Mesodermal cell (in vitro differentiated cells): ENCODE measurements around the gene ZNFX1.
A peak's percentile ranks its signal among the peaks of the same experiment; 100 is the strongest.
"Not testable (repeated sequence)": the region's sequence is repeated elsewhere in the genome, so short reads cannot be mapped to it uniquely, and the experiment has no call there.

Experiments used
- H3K27ac ChIP-seq: 2 replicates; pipeline ENCODE4 v1.7.0; 2013; ENCODE audit warnings: mild to moderate bottlenecking, low read depth, low read length, moderate library complexity; ENCODE audit not compliant: severe bottlenecking
- H3K36me3 ChIP-seq: 2 replicates; pipeline ENCODE4 v1.7.1; 2013; ENCODE audit warnings: mild to moderate bottlenecking, low read length, moderate library complexity; ENCODE audit not compliant: control insufficient read depth, insufficient read depth
- H3K4me1 ChIP-seq: one replicate; pipeline ENCODE4 v1.7.1; 2013; ENCODE audit warnings: mild to moderate bottlenecking, low read length; ENCODE audit not compliant: insufficient read depth, control insufficient read depth, poor library complexity, severe bottlenecking
- H3K4me3 ChIP-seq: 2 replicates; pipeline ENCODE4 v1.7.0; 2013; ENCODE audit warnings: low read length, control low read depth, mild to moderate bottlenecking; ENCODE audit not compliant: insufficient read depth, poor library complexity, severe bottlenecking; ENCODE audit errors: extremely low read depth
- H3K9me3 ChIP-seq: 2 replicates; pipeline ENCODE4 v1.7.1; 2013; ENCODE audit warnings: mild to moderate bottlenecking, low read length, moderate library complexity; ENCODE audit not compliant: control insufficient read depth
- WGBS, 2 experiments: methylation state at CpG; one replicate each; pipeline ENCODE4 v1.1.5; 2013; ENCODE audit warnings: missing lambda C conversion rate in 2 of 2; ENCODE audit not compliant: insufficient coverage in 2 of 2; 5-methylcytosine and 5-hydroxymethylcytosine counted together

The ZNFX1 gene

DNA sequence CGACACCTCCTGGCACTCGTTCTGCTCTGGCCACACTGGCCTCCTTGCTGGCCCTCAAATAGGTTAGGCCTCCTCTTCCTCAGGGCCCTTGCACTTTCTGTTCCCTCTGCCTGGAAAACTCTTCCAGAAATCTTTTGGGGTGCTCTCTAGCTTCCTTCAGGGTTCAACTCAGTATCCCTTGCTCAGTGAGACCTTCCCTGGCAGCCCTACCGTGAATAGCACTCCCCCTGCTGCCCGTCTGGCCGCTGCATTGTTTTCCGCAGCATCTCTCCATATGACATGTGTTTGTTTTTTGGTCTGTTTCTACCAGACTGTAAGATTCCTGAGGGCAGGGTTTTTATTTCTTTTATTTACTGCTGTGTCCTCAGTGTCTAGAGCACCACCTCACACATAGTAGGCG is 52.0 kb downstream of the ZNFX1 start:
- H3K36me3 ChIP-seq, result peaks cover 86% of the 10 kb centered on the region
- no peak overlapping the region for H3K27ac ChIP-seq
- no peak overlapping the region for H3K4me3 ChIP-seq
- 91 to 100% methylated on average over 4 to 5 of the region's 7 CpGs for WGBS, 2 experiments
- H3K4me1 ChIP-seq, result peaks cover 13% of the 10 kb centered on the region
- H3K9me3 ChIP-seq, result no peaks in the 10 kb centered on the region

GRCh38 chr20:49219924-49220831 is 57.7 kb downstream of the ZNFX1 start:
- no peaks in the 10 kb centered on the region for H3K9me3 ChIP-seq
- H3K27ac ChIP-seq, result no peak overlapping the region
- H3K4me3 ChIP-seq, result peak overlapping the region; percentile 93
- H3K4me1 ChIP-seq, result peaks cover 5% of the 10 kb centered on the region
- peaks cover 40% of the 10 kb centered on the region for H3K36me3 ChIP-seq
- WGBS, 2 experiments, result 76% methylated on average over 21 to 22 of the region's 28 CpGs

DNA sequence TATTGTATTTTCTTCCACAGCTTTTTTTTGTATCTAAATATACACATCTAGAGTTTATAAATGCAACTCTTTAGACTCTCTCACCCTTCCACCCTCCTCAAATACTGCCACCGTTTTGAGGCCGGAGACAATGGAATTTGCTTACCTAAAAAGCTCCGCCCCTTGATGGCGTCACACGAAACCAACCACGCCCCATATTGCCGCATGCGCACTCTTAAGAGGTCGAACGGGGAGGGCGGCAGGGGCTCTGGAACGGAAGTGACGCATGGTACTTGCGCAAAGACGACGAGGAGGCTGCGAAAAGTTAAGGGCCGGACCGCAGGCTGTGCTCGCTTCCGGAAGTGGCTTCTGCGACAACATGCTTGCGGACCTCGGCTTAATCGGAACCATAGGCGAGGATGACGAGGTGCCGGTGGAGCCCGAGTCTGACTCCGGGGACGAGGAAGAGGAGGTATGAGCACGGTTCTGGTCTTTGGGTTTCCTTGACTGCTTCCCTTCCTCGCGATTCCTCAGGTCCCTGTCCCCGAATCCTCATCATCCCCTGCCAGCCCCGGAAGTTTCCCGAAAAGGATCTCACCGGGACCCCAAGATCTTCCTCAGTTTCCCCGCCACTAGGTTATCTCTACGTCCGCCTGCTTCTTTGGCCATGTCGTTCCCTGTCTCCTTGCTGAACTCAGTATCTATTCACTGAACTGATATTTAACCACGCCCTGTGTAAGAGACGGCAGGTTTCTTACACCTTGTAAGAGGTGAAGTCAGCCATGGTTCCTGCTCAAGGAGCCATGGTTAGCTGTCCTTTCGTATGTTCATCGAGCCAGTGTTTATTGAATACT is 58.5 kb downstream of the ZNFX1 start, which contains the start of gene DDX27:
Gene DDX27 (plus strand): TSS at position 326 of the 833 bp plus-strand sequence. CDS start 33 bp downstream, at position 359.
- H3K27ac ChIP-seq, result peak within 1 kb of the TSS; percentile 83
- no peaks in the 10 kb centered on the region for H3K9me3 ChIP-seq
- peaks cover 32% of the 10 kb centered on the region for H3K36me3 ChIP-seq
- peaks cover 5% of the 10 kb centered on the region for H3K4me1 ChIP-seq
- WGBS, 2 experiments, result 0% methylated on average over 42 to 43 of the region's 46 CpGs
- H3K4me3 ChIP-seq, result peak within 1 kb of the TSS; percentile 93

DNA sequence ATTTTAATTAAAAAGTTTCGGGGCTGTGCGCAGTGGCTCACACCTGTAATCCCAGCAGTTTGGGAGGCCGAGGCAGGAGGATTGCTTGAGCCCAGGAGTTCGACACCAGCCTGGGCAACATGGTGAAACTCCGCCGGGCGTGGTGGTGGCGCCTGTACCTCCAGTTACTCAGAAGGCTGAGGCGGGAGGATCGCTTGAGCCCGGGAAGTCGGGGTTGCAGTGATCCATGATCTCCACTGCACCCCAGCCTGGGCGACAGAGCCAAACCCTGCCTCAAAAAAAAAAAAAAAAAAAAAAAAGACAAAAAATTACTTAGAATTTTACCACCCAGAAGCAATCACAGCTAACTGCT is 59.1 kb downstream of the ZNFX1 start:
- Histone ChIP-seq H3K36me3 (peaks cover 26% of the 10 kb centered on the region), H3K4me3 (peak overlapping the region; percentile 93), H3K27ac (peak overlapping the region; percentile 83)
- H3K4me1 ChIP-seq, H3K9me3 ChIP-seq: not testable (repeated sequence)
- 54 to 63% methylated on average over 8 to 13 of the region's 13 CpGs for WGBS, 2 experiments

DNA sequence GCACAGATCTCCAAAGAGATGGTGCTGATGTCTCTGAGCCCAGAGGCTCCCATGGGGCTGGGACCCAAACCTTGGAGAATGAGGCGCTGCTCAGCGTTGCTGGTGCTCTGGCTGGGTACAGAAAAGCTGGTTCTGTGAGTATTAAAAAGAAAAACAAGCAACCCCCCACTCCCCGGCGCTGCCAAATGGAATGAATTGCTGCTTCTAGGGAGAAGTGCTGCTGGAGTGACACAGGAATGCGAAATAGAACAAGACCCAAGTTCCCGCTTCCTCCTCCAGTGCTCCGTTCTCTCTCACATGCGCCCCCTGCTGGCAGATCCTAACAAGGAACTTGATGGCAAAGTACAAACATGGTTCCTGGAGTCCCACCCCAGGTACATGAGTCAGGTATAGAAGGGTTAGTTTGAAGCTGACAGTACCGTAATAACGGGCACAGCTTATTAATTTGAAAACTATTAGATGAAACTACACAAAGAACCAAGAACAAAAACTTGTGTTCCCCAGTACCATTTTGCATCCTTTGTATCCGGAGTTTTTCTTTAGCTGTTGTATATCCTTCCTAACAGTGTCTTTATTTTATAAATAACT is 60.8 kb downstream of the ZNFX1 start:
- Histone ChIP-seq H3K9me3 (no peaks in the 10 kb centered on the region), H3K4me1 (peaks cover 5% of the 10 kb centered on the region), H3K4me3 (no peak overlapping the region), H3K36me3 (peaks cover 13% of the 10 kb centered on the region), H3K27ac (no peak overlapping the region)
- WGBS, 2 experiments, result 20% methylated on average over 3 of the region's 11 CpGs; no CpG with 5 or more reads in 1 of the 2 experiments

- H3K4me1 ChIP-seq, result peaks cover under 1% of the 10 kb centered on the region
- no peak overlapping the region for H3K4me3 ChIP-seq
- H3K36me3 ChIP-seq, result no peaks in the 10 kb centered on the region
- 83 to 100% methylated on average over 2 of the region's 3 CpGs for WGBS, 2 experiments
- no peak overlapping the region for H3K27ac ChIP-seq
- peaks cover under 1% of the 10 kb centered on the region for H3K9me3 ChIP-seq
Observed at GRCh38 chr20:49215232-49215631, 62.6 kb downstream of the ZNFX1 start.

- no peaks in the 10 kb centered on the region for H3K36me3 ChIP-seq
- no peak overlapping the region for H3K4me3 ChIP-seq
- peaks cover 4% of the 10 kb centered on the region for H3K9me3 ChIP-seq
- H3K27ac ChIP-seq, result no peak overlapping the region
- H3K4me1 ChIP-seq, result no peaks in the 10 kb centered on the region
Observed at GRCh38 chr20:49214571-49214970, 63.3 kb downstream of the ZNFX1 start.

GRCh38 chr20:49210757-49211110 is 67.1 kb downstream of the ZNFX1 start:
- Histone ChIP-seq H3K9me3 (peaks cover 4% of the 10 kb centered on the region), H3K4me1 (no peaks in the 10 kb centered on the region), H3K4me3 (no peak overlapping the region), H3K27ac (no peak overlapping the region), H3K36me3 (no peaks in the 10 kb centered on the region)
- WGBS, 2 experiments, result 100% methylated on average over 1 of the region's 1 CpG; no CpG with 5 or more reads in 1 of the 2 experiments

DNA sequence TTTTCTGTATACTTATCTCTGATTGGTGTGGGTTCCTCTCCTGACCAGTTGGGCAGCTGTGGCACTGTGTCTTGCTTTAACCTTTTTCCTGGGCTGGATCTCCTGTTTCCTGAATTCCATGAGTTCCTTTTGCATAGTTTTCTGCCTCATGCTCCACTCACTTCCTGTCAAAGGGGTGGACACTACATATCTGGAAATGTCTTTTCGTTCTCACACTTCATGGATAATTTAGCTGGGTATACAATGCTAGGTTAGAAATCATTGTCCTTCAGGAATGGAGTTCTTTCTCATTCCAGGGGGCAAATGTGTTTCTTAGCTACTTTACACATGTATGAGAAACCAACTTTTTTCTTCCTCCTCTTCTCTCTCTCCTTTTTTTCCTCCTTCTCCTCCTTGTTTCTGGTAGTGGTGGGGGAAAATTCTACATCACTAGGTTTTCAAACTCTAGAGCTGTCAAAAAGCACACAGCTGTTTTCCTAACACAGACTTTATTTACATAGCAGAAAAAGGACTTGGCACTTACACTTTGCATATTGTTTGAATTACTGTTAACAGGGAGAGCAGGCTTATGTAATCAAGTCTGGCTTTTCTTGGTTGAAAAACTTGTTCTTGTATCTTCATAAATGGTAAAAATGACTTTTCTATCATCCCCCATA is 67.6 kb downstream of the ZNFX1 start:
- peaks cover 4% of the 10 kb centered on the region for H3K9me3 ChIP-seq
- no peak overlapping the region for H3K27ac ChIP-seq
- H3K4me3 ChIP-seq, result no peak overlapping the region
- no peaks in the 10 kb centered on the region for H3K36me3 ChIP-seq
- no CpG with 5 or more reads among the region's 1 CpG for WGBS, 2 experiments
- H3K4me1 ChIP-seq, result no peaks in the 10 kb centered on the region

GRCh38 chr20:49207076-49207475 is 70.8 kb downstream of the ZNFX1 start:
- Histone ChIP-seq H3K27ac (no peak overlapping the region), H3K36me3 (no peaks in the 10 kb centered on the region), H3K4me1 (no peaks in the 10 kb centered on the region), H3K4me3 (no peak overlapping the region), H3K9me3 (peaks cover 4% of the 10 kb centered on the region)
- WGBS, 2 experiments, result 88 to 92% methylated on average over 4 of the region's 6 CpGs
